Vagina (tissue), 2 donors: ENCODE data around the gene CEMIP. TPM values are rescaled to one million over a fixed set of nuclear protein-coding genes. Genes with fewer than 3 reads are reported as not detected.

Experiments used
- DNase-seq, 2 donors: peaks; one replicate each; pipeline ENCODE4 v3.0.0-alpha.2; 2017; ENCODE audit errors: extremely low spot score in 2 of 2
- H3K27ac ChIP-seq: fragments of 200-600 bp; sonication (generic); one replicate; pipeline ENCODE4 v1.5.1; 2019
- H3K27me3 ChIP-seq: fragments of 200-600 bp; sonication (generic); one replicate; pipeline ENCODE4 v1.5.1; 2019
- H3K36me3 ChIP-seq, 2 donors: fragments of 200-600 bp; sonication (generic); one replicate each; pipeline ENCODE4 v1.5.1; 2017 to 2019
- H3K4me1 ChIP-seq: fragments of 200-600 bp; sonication (generic); one replicate; pipeline ENCODE4 v1.5.1; 2019
- H3K4me3 ChIP-seq, 2 donors: fragments of 200-600 bp; sonication (generic); 1 replicate in 1 of 2; 2 replicates in 1 of 2; pipeline ENCODE4 v1.5.1; 2016 to 2019
- H3K9me3 ChIP-seq: fragments of 200-600 bp; sonication (generic); one replicate; pipeline ENCODE4 v1.5.1; 2019
- POLR2A ChIP-seq, 2 donors: fragments of 450-650 bp; IDR thresholded peaks; one replicate each; pipeline ENCODE4 v1.6.1; 2017; ENCODE audit warnings: antibody characterized with exemption in 2 of 2, mild to moderate bottlenecking in 2 of 2, moderate library complexity in 2 of 2
- POLR2AphosphoS5 ChIP-seq, 2 donors: sonication (generic); formaldehyde crosslinking; IDR thresholded peaks; one replicate each; pipeline ENCODE4 v1.9.0; 2017; ENCODE audit warnings: antibody characterized with exemption in 2 of 2, mild to moderate bottlenecking in 2 of 2, low read depth in 1 of 2; ENCODE audit not compliant: insufficient read depth in 1 of 2
- intact Hi-C: fragments of 100-400 bp; cut with DNase I; formaldehyde crosslinking; loops from one replicate; pipeline ENCODE4 v1.15.1; 2023
- total RNA-seq: library from RNA; depleted of rRNA; stranded (reverse); fragments of >200 nt; gene quantifications from one replicate; pipeline ENCODE4 v1.2.3, GENCODE V29; 2016
- TF ChIP-seq, protein P1 (sequence below), 3 experiments: fragments of 450-650 bp in 2 of 3; fragments of 200-600 bp in 1 of 3; sonication (generic) in 1 of 3; IDR thresholded peaks; one replicate each; pipeline ENCODE4 v1.5.1; 2017 to 2019; ENCODE audit warnings: antibody characterized with exemption in 3 of 3, mild to moderate bottlenecking in 2 of 3, moderate library complexity in 2 of 3

The CEMIP gene
- total RNA-seq, 1 donor from 2014 or later = 0.74 TPM

DNA sequence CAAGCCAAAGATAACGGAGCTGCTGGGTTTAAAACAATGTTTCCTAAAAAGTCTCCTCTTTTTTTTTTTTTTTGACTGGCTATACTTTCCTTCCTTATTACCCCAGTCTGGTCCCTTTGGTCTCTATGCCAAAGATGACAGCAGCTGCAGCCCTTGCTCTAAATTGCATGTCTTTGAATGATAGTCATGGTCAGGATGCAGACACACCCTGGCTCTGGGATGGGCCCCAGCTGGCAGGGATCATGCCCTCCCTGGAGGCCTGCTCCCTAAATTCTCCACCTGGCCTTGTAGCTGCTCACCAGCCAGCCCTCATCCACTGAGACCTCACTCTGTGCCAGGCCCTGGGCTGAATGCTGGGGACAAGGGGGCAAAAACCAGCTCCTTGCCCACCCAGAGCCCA, 114.6 kb downstream of the CEMIP start:
- intact Hi-C loops = no loop called here
- Histone ChIP-seq H3K9me3 (no peaks in the 10 kb centered on the region), H3K27me3 (no peaks in the 10 kb centered on the region), H3K27ac (no peak overlapping the region), H3K4me3 (no peak overlapping the region), H3K4me1 (no peaks in the 10 kb centered on the region), H3K36me3 (no peaks in the 10 kb centered on the region)
- no peak for TF ChIP-seq POLR2A (IDR thresholded peaks at IDR 0.05)
- TF ChIP-seq, protein P1, sequence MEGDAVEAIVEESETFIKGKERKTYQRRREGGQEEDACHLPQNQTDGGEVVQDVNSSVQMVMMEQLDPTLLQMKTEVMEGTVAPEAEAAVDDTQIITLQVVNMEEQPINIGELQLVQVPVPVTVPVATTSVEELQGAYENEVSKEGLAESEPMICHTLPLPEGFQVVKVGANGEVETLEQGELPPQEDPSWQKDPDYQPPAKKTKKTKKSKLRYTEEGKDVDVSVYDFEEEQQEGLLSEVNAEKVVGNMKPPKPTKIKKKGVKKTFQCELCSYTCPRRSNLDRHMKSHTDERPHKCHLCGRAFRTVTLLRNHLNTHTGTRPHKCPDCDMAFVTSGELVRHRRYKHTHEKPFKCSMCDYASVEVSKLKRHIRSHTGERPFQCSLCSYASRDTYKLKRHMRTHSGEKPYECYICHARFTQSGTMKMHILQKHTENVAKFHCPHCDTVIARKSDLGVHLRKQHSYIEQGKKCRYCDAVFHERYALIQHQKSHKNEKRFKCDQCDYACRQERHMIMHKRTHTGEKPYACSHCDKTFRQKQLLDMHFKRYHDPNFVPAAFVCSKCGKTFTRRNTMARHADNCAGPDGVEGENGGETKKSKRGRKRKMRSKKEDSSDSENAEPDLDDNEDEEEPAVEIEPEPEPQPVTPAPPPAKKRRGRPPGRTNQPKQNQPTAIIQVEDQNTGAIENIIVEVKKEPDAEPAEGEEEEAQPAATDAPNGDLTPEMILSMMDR (IDR thresholded peaks at IDR 0.05) = no peak
- TF ChIP-seq POLR2AphosphoS5 (IDR thresholded peaks at IDR 0.05; ENCODE audit: insufficient read depth in 1 of 2, low read depth in 1 of 2) = no peak
- no peak for DNase-seq

DNA sequence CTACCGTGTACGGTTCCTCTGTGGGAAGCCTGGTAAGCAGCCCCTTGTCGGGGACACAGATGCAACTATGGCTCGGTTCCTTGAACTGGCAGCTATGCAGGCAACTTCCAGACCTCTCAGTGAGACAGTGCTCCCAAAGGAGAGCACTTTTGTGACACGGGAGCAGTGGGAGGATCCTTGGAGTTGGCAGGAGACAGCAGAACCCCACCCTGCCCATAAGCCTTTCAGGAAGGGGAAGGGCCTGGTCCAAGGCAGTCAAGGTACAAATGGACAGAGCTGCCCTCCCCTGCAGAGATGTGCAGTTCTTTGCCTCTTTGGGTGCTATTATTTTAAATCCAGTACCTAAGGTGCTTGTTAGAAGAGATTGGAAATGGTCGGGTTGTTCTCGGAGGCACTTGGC, 115.9 kb downstream of the CEMIP start:
- no peak overlapping the region for H3K4me3 ChIP-seq
- H3K4me1 ChIP-seq = no peaks in the 10 kb centered on the region
- no peaks in the 10 kb centered on the region for H3K27me3 ChIP-seq
- H3K27ac ChIP-seq = no peak overlapping the region
- H3K9me3 ChIP-seq = no peaks in the 10 kb centered on the region
- H3K36me3 ChIP-seq = no peaks in the 10 kb centered on the region
- TF ChIP-seq POLR2A (IDR thresholded peaks at IDR 0.05) (no peak), POLR2AphosphoS5 (IDR thresholded peaks at IDR 0.05; ENCODE audit: insufficient read depth in 1 of 2, low read depth in 1 of 2) (no peak)
- TF ChIP-seq, protein P1 (IDR thresholded peaks at IDR 0.05) = no peak
- no peak for DNase-seq
- intact Hi-C loops = no loop called here

DNA sequence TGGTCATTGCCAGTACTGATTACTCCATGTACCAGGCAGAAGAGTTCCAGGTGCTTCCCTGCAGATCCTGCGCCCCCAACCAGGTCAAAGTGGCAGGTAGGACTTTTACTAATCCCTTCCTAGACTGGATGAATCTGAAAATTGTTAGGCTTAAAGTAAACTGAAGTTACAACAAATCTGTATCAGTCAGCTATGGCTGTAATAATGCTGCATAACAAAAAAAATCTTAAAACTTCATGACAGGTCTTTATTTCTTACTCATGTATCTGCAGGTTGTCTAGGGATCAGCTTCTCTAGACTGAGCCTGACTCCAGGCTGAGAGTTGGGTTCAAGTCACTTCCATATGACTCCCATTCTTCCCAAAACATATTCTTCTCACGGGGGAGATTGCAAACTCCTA, 116.8 kb downstream of the CEMIP start:
- no peak overlapping the region for H3K4me3 ChIP-seq
- no peak for DNase-seq
- H3K27ac ChIP-seq = no peak overlapping the region
- no peaks in the 10 kb centered on the region for H3K9me3 ChIP-seq
- H3K27me3 ChIP-seq = no peaks in the 10 kb centered on the region
- TF ChIP-seq POLR2AphosphoS5 (IDR thresholded peaks at IDR 0.05; ENCODE audit: insufficient read depth in 1 of 2, low read depth in 1 of 2) (no peak), POLR2A (IDR thresholded peaks at IDR 0.05) (no peak)
- TF ChIP-seq, protein P1 (IDR thresholded peaks at IDR 0.05) = no peak
- no peaks in the 10 kb centered on the region for H3K36me3 ChIP-seq
- intact Hi-C loops = no loop called here
- no peaks in the 10 kb centered on the region for H3K4me1 ChIP-seq

DNA sequence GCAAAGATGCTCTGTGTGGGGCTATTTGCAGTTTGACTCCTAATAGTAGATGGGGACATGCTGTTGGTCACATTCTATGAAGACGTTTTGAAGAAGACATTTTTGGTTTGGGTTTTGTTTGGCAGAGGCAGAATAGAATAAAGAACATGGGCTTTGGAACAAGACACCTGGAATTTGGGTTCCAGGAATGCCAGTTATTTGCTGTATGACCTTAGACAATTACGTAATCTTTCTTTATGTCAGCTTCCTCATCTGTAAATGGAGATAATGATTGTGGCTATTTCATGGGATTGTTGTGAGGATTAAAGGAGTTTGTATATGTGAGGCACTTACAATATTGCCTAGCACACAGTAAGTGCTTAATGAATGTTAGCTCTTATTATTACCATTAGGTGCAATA, 118.9 kb downstream of the CEMIP start:
- H3K27ac ChIP-seq = no peak overlapping the region
- no peaks in the 10 kb centered on the region for H3K27me3 ChIP-seq
- H3K9me3 ChIP-seq = no peaks in the 10 kb centered on the region
- H3K36me3 ChIP-seq = no peaks in the 10 kb centered on the region
- H3K4me1 ChIP-seq = no peaks in the 10 kb centered on the region
- no peak for DNase-seq
- TF ChIP-seq POLR2AphosphoS5 (IDR thresholded peaks at IDR 0.05; ENCODE audit: insufficient read depth in 1 of 2, low read depth in 1 of 2) (no peak), POLR2A (IDR thresholded peaks at IDR 0.05) (no peak)
- TF ChIP-seq, protein P1 (IDR thresholded peaks at IDR 0.05) = no peak
- H3K4me3 ChIP-seq = no peak overlapping the region
- intact Hi-C loops = no loop called here

DNA sequence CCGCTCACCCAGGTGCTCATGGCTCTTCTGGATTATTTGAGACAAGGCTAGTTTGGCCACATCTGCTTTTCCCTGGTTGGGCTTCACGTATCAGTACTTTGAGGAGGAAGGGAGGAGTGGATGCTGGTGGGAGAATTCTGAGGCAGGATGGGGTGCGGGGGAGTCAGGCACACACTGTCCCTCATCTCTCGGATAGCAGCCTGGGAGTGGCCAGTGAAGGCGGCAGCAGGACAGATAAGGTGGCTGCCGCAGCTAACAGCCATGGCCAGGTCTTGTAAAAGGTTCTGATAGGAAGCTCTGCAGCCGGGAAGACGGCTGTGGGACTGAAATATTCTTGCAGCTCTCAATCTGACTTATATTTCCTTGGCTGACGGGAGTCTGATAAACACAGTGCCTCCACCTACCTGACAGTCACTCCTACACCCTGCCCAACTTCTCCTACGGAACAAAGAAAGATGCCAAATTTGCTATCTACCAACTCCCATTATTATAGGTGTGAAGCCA, 123.2 kb downstream of the CEMIP start:
- Histone ChIP-seq H3K4me3 (no peak overlapping the region), H3K4me1 (no peaks in the 10 kb centered on the region), H3K36me3 (no peaks in the 10 kb centered on the region), H3K27me3 (no peaks in the 10 kb centered on the region), H3K27ac (no peak overlapping the region), H3K9me3 (no peaks in the 10 kb centered on the region)
- TF ChIP-seq, protein P1 (IDR thresholded peaks at IDR 0.05) = no peak
- TF ChIP-seq POLR2A (IDR thresholded peaks at IDR 0.05) = no peak
- no peak for TF ChIP-seq POLR2AphosphoS5 (IDR thresholded peaks at IDR 0.05; ENCODE audit: insufficient read depth in 1 of 2, low read depth in 1 of 2)
- intact Hi-C loops = no loop called here
- no peak for DNase-seq
